NCI-H2029 treated with DMSO at 0.1 percent for 48 hours (cell line): ENCODE results near the gene ELMOD1.
A peak's percentile ranks its signal among the peaks of the same experiment; 100 is the strongest.
"Not testable (repeated sequence)": the region's sequence is repeated elsewhere in the genome, so short reads cannot be mapped to it uniquely, and the experiment has no call there.

ENCODE experiments used
- DNase-seq: peaks from one replicate; lab custom pipeline; 2025; lab: John Stamatoyannopoulos, UW

Gene ELMOD1

GRCh38 chr11:107590460-107591377, at the start of gene ELMOD1:
Gene ELMOD1 (plus strand): TSS chr11:107591147. CDS start chr11:107618190, 27,043 bp downstream.
- DNase-seq: no peak

GRCh38 chr11:107545101-107545514, 45.8 kb upstream of the ELMOD1 start:
- no peak for DNase-seq

- no peak for DNase-seq
These were observed 43.0 kb upstream of the ELMOD1 start for GRCh38 chr11:107547961-107548360.

- peak; percentile 37 for DNase-seq
These were observed 41.5 kb upstream of the ELMOD1 start for GRCh38 chr11:107549253-107549953.

- DNase-seq: no peak
These were observed 41.0 kb upstream of the ELMOD1 start for GRCh38 chr11:107549954-107550285.

GRCh38 chr11:107550304-107550703, 40.6 kb upstream of the ELMOD1 start:
- no peak for DNase-seq

- DNase-seq: no peak
These were observed 29.3 kb upstream of the ELMOD1 start for GRCh38 chr11:107561688-107562087.

GRCh38 chr11:107562647-107563208, 28.2 kb upstream of the ELMOD1 start:
- no peak for DNase-seq

- DNase-seq: peak; percentile 12
These were observed 27.2 kb upstream of the ELMOD1 start for GRCh38 chr11:107563702-107564101.

GRCh38 chr11:107564877-107565218, 26.1 kb upstream of the ELMOD1 start:
- no peak for DNase-seq

GRCh38 chr11:107565219-107565937, 25.6 kb upstream of the ELMOD1 start, which contains the start of gene ALKBH8:
Gene ALKBH8 (minus strand): TSS chr11:107565735. CDS start chr11:107560893, 4,842 bp downstream.
- DNase-seq: peak; percentile 75

- not testable (repeated sequence) for DNase-seq
These were observed 24.9 kb upstream of the ELMOD1 start for GRCh38 chr11:107565955-107566501.

GRCh38 chr11:107566569-107566968, 24.4 kb upstream of the ELMOD1 start:
- no peak for DNase-seq

GRCh38 chr11:107567739-107568335, 23.1 kb upstream of the ELMOD1 start:
- DNase-seq: no peak

GRCh38 chr11:107570015-107570414, 20.9 kb upstream of the ELMOD1 start:
- no peak for DNase-seq

- no peak for DNase-seq
These were observed 17.5 kb upstream of the ELMOD1 start for GRCh38 chr11:107573438-107573837.

- DNase-seq: peak; percentile 24
These were observed 14.2 kb upstream of the ELMOD1 start for GRCh38 chr11:107576497-107577345.

- DNase-seq: no peak
These were observed 13.6 kb upstream of the ELMOD1 start for GRCh38 chr11:107577346-107577711.

- DNase-seq: not testable (repeated sequence)
These were observed 11.8 kb upstream of the ELMOD1 start for GRCh38 chr11:107579169-107579568.

GRCh38 chr11:107581147-107581546, 9.8 kb upstream of the ELMOD1 start:
- DNase-seq: no peak
